Measurements from ENCODE around the gene C1QTNF6.
"Not testable (repeated sequence)": the region's sequence is repeated elsewhere in the genome, so short reads cannot be mapped to it uniquely, and the experiment has no call there.

C1QTNF6 gene

DNA sequence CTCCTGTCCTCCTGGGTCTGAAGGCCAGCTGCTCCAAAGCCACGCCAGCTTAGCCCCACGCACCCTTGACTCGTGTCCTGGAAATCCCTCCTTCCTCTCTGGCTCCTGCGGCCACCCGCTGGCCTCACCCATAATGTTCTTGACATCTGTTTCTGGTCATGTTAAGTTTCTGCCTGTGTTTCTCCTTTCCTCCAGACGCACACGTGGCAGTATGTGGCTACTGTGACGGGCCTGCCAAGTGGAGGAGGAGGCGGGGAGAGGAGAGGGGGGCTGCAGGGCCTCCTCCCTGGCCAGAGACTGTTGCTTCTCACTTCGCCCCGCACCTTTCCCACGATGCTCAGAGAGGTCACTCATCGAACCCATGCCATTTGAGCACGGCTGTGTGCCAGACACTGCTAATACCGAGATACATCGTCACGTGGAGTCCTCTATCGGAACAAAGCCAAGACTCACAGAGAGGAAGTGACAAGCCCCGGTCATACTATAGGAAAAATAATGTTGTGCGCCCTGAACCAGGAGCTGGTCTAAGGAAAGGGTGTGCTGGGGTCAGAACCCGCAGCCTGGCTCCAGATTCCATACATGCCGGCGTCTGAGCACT, 11.5 kb downstream of the C1QTNF6 start:
- DNase-seq (ENCODE audit: low read depth): no peak

DNA sequence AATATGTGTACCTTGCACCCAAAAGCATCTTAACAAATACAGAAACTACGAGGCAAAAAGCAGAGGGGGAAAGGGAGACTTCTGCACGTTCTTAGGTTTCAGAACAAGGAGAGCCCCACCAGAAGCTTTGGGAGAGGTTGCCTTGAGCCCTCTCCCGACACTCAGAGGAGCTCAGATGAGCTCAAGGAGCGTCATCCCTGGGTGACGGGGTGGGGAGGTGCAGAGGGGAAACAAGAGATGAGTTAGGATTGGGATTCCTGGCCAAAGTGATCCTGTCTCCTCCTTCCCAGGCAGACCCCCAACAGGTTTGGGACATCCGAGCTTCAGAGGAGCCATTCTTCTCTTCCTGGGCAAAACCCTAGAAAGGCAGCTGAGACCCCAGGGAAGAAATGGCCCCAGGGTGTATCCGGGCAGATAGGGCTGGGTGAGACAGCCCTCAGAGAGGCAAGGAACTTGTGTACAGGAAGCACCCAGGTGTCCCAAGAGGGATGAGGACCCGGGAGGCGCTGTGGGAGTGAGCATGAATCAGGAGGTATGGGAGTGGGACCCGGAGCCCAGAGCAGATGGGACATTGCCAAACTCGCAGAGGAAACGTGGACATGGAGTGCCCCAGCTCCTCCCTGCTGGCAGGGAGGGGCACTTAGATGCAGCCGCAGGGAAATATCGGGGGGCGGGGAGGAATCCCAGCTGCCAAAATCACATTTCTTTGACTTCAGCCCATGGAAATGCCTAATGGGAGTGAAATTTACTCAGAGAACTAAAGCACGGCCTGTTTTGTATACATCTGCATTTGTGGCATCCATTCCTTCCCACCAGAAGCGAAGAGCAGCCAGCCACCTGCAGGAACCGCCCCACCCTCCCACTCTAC, 12.4 kb downstream of the C1QTNF6 start:
- no peak for DNase-seq (ENCODE audit: low read depth)

DNA sequence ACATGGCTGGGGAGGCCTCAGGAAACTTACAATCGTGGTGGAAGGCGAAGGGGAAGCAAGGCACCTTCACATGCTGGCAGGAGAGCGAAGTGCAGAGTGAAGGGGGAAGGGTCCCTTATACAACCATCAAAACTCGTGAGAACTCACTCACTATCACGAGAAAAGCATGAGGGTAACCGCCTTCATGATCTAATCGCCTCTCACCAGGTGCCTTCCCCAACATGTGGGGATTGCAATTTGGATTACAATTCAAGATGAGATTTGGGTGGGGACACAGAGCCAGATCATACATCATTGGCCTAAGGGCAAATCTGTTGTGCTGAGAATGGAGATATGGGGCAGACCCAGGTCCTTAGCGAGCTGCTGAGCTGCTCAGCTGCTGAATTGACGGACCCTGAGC, 13.1 kb downstream of the C1QTNF6 start:
- DNase-seq (ENCODE audit: low read depth): no peak

DNA sequence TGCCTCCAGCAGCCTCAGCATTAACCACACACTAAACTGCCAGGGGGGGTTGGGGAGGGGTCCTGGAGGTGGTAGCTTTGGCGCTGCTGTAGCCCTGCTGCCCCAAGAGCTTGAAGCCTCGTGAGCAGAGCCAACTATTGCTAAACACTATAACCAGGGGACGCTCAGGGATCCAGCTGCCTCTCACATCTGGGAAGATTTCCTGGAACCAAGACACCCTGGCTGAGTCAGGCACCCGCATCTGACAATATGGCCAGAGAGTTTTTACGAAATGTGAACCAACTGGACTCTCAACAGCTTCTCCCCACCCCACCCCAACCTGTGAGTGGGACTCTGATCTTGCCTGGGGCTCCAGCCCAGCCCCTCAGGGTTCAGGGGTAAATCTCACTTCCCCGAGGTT, 14.3 kb downstream of the C1QTNF6 start:
- DNase-seq (ENCODE audit: low read depth): no peak

DNA sequence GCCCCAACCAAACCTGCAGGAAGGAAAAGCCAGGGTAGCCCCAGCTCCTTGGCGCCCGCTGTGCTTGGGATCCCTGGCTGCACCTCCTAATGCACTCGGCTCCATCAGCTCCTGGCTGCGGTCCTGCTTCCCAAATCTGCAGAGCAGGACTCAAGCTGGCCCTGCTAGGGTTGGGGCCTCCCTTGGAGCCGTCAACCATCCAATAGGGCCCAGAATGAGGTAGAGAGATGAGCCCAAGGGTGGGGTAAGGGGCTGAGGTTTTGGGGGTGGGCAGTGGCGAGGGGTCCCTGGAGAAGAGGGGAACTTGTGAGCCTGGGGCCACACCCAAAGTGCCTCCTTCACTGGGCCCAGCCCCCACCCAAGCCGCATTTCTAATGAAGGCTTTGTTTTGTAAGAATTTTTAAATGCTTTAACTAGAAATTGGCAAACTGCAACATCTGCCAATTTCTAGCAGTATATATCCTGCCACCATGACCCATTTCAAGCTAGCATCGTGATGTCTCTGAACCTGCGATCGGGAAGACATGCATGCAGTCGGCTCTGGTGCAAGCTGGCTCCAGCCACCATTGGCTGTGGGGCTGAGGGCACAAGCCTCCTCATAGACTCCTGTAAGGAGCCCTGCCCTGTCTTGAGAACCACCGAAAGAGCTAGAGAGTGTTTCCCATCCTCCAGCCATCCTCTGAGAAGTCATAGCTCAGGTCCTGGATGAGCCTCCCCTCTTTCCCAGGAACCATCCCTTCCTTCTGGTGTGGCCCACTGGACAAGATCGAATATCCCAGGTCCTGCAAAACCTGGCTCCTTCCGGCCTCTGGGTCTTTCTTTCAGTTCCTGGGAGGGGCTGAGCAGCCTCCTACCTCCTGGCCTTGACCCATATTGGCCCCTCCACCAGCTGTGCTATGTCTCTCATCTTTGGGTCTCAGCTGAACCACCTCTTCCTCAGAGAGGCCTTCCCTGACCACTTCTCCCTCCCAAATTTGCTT, 15.5 kb downstream of the C1QTNF6 start:
- DNase-seq (ENCODE audit: low read depth): no peak

DNA sequence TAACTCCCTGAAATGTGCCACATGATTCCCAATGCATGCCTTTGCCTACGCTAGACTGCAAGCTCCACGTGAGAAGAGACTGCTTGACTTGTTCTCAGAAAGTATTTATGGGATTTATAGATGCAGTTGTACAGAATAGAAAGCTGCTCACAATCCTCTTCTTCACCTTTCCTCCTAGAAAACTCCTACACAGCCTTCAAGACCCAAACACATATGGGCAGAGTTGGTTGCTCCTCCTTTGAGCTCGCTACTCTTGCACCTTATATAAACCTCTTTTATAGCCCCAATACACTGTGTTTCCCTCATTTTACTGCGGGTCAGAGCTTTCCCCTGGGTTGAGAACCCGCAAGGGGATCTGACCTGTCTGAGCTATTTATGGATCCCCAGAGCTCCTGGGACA, 16.4 kb downstream of the C1QTNF6 start:
- no peak for DNase-seq (ENCODE audit: low read depth)

DNA sequence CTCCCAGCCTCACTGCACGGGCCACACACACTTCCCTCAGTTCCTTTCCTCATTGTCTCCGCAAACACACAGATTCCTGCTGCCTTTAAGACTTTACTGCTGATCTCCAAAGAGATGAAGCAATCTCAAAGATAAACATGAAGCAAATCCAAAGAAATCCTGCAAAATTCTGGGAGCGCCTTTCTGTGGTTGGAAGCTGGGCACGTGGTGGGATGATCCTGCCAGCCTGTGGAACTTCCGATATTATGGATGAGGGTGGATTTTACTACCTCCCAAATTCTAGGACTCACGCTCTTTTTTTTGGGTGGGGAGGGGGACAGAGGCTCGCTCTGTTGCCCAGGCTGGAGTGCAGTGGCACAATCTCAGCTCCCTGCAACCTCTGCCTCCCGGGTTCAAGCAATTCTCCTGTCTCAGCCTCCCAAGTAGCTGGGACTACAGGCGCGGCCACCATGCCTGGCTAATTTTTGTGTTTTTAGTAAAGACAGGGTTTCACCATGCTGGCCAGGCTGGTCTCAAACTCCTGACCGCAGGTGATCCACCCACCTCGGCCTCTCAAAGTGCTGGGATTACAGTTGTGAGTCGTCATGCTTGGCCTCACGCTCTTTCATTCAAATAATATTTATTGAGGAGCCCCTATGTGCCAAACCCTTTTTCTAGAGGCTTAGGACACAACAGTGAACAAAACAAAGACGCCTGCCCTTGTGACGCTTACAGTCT, 17.2 kb downstream of the C1QTNF6 start:
- not testable (repeated sequence) for DNase-seq (ENCODE audit: low read depth)

DNA sequence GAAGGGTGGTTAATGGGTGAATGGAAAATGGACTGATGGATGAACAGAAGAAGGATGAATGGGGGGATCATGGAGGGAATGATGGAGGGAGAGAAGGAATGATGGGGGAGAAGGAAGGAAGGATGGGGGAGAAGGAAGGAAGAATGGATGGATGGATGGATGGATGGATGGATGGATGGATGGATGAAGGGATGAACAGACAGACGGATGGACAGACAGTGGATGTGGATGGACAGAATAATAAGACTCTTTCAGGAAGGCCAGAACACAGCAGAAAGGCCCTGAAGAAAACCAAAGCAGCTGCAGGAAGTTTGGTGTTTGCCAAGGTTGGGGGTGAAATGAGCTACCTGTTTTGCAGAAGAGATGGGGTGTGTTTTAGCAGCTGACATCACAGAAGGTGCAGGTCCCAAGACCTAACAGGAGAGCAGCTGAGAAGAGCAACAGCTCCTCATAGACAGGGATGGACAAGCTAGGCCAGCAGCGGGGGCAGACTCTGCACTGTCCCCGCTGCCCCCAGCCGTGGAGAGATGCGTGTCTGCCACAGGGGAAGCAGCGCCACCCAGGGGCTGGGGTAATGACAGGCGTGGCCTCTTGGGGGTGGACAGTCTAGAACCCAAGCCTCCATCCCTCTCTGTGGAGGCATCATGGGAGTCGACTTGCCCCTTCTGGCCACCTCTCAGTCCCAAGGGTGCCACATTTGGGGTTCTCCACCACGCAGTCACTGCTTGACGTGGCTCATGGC, 17.9 kb downstream of the C1QTNF6 start:
- DNase-seq (ENCODE audit: low read depth): no peak

DNA sequence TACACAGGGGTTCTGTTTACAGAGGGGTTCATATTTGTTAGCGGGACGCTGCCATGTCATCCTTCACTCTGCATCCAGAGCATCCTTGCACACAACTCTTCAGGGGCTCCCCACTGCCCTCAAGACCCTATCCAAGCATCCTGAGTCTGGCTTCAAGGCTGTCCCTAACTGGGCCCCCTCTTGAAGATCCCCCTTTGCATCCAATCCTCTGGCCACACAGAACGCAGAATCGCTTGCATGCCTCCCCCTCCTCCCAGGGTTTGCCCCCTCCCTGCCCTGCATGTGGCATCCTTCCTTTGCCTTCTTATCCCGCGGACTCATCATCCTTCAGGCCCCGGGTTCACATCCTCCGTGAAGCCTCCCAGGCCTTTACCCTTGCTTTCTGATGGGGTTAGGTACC, 18.6 kb downstream of the C1QTNF6 start:
- no peak for DNase-seq (ENCODE audit: low read depth)

DNA sequence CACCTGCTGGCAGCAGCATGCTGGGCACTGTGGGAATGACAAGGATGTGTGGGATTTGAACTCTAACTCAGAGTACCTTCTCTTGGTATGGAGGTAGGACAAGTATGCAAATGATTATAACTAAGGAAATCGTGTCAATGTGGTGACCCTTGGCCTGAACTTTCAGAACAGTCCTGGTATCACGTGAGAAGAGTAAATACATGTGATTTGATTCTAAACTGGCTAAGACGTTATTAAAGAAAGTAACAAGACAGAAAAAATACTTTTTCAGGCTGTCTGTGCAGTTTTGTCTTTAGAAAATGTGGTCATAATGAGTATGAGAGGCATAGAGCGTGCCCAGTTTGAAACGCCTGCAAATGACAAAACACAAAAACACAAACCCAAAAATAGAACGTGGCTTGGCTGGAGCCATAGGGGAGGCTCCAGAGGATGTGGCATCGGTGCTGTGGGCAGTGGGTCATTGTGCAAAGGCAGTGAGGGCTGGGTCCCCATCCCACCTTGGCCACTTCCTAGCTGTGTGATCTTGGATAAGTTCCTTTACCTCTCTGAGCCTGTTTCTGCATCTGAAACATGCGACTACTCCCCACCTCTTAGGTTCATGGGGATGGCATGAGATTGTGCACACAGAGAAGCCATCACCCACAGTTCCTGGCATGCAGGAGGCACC, 19.9 kb downstream of the C1QTNF6 start:
- no peak for DNase-seq (ENCODE audit: low read depth)

DNA sequence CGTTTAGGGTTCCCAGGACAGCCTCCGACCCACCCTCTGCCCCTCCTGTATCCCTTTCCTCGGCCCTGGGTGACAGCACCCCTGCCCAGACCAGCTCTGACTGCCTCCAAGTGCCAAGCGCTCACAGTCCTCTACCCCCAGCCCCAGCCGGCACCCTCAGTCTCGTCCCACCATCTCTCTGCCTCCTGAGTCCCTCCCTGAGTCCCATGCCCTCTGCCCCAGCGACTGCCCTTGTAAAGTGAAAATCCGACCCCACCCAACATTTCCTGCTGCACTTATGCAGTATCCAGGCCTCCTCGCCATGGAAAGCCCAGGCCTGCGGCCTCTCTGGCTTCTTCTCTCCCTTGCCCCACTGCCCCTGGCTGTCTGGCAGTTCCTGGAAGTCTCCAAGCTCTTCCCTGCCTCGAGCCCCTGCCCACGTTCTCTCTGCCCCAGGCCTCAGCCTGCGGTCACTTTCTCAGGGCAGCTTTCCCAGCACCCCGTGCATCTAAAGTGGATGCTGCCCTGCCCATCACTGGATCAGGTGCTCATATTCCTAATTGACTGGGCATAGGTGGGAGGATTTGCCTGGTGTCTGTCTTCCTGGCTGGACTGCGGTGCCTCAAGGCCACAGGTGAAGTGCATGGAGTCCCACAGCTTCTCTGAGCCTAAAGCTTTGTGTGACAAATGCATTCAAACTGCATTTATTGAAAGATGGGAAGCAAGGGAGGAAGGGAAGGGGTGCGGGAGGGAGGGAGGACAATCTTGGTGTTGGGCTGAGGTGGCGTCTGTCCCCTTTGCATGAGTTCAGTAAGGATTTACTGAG, 20.7 kb downstream of the C1QTNF6 start:
- DNase-seq (ENCODE audit: low read depth): no peak

DNA sequence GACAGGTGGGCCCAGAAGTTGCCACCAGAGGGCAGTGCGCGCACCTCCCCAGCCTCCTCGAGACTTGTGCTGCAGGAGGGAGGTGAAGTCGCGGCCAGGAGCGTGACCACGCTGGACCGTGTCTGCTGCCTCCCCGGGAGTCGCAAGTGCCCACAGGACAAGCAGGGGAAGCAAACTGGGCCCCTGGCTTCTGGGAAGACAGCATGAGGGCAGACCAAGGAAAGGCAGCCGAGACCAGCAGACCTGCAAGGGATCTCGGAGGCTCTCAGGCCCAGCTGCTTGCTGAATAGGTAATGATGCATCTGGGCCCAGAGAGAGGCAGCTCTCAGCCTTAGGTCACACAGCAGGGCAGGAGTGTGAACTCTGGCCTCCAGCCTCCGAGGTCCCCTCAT, 21.4 kb downstream of the C1QTNF6 start:
- peak; percentile 72 for DNase-seq (ENCODE audit: low read depth)

DNA sequence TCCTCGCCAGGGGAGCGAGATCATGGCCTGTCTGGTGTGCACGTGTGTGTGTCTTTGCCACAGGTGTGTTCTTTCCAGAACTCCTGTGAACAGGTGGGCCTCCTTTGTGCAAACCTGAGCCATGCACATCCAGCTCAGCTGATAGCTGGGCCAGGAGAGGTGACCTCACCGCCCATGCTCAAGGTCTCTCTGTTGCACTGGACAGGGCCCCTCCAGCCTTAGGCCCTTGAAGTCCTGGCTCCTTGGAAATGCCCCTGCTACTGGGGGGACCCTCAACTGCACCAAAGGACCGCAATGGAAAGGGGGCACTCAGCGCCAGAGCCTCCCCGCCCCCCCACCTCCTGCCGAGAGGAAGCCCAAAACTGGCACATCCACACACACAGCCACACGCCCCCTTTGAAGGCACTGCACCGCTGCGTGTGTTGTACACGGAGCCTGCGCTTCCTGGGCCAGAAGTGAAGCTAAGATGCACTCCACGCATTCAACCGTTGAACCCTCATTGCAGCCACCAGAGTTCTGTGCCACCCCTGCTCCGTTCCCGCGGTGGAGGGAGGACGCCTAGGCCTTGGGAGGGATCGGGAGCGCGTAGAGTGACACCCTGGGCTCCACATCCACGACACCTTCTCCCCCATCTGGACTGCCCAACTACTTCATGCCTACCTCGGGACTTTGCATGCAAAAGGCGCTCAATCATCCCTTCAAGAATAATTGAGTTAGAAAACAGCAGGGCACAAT, 21.9 kb downstream of the C1QTNF6 start:
- no peak for DNase-seq (ENCODE audit: low read depth)

DNA sequence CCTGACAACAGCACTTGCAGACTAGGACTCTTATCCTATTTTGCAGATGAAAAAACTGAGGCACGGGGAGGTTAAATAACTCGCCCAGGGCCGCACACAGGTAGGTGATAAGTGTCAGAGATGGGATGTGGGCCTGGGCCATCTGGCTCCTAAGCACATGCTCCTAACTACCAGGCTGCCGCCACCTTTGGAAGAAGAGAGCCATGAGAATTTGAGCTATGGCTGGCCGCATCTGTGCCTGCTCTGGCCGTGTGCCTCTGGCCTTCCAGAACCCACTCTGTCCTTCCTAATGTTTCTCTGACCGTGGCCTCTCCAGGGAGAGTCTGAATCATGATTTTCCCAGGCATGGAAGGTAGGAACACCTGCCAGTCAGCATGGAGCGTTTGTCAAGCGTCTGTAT, 23.0 kb downstream of the C1QTNF6 start:
- DNase-seq (ENCODE audit: low read depth): no peak

DNA sequence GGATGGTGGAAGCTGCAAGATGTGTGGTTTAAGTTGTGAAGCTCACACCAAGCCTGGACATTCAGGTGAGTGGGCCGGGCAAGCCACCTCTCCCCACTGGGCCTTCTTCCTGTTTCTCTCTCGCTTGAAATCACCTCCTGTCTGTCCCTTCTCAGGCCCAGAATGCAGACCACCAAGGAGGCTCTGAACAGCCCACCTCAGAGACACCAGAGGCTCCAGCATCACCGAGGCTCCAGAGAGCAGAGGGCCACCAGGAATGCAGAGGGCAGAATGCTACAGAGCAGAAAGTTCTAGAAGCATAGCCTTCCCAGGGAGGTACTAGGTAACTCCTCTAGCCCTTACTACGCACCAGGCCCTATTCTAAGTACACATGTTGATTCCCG, 23.6 kb downstream of the C1QTNF6 start:
- no peak for DNase-seq (ENCODE audit: low read depth)

DNA sequence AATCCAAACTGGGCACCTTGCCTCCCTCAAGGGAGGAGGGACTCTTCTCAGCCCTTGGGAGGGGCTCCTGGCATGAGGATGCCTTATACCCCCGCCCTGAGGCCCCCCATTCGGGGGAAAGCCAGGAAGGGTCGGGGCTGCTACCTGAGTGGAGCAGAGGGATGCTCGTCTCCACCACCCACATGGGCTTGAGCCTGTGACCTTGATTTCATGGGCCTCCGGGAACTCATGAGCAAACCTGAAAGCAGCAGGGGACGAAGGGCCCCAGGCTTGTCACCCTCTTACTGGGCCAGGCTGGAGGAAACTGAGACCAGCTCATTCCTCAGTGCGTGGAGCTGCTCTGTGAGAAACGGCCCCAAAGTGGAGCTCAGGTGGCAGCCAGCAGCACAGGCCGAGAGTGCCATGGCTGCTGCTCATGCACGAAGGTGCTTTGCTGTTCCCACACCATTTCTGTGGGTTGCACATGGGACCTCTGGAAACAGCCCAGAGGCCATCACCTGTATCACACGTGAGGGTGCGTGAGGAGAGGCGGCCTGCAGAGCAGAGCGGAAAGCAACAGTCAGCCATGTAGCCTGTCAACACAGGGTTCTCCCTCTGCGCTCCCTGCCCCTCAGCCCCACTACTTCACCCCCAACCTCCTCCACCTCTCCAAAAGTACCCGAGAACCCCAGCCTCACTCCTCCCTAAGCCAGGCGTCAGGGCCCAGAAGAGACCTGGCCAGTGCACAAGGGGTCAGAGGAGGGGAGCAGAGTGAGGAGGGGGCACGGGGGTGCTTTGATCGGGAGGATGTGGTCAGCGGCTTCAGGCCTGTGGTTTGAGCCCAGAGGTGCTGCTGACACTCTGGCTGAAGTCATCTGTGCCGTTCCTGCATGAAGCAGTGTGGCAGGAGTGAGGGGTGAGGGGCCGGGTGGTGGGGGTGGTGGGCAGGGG, 24.2 kb downstream of the C1QTNF6 start:
- DNase-seq (ENCODE audit: low read depth): no peak

DNA sequence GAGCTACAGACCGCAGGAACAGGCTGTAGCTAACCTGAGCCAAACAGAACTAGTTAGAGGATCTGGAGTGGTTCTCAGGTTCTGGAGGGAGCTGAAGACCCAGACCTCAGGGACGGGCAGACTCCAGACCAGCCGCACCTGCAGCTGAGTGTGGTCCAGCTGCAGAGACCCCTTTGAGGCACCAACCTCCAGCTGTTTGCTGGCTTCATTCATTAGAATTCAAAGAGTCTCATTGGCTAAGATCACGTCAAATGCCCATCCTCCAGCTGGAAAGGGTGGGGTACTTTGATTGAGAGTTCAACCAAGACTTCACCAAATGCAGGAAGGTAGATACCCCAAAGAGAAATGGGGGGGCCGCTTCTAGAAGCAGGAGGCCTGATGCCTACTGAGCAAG, 25.0 kb downstream of the C1QTNF6 start:
- no peak for DNase-seq (ENCODE audit: low read depth)

Measured in stimulated activated CD8-positive, alpha-beta memory T cell treated with anti-CD3 and anti-CD28 coated beads, Interleukin-7, amount 100 ng/mL, for 24 hours (primary cell).